GM12891 (cell line): ENCODE results near the gene ITGA1.

ENCODE experiments used
- DNase-seq: peaks from one replicate; pipeline ENCODE4 v3.0.0; 2011; ENCODE audit warnings: low spot score; ENCODE audit not compliant: insufficient read length
- FAIRE-seq: peaks from 2 replicates; lab custom pipeline; 2011; peaks lifted over from hg19 to GRCh38; lab: Jason Lieb, UNC
- PAX5 ChIP-seq: IDR thresholded peaks from 2 replicates; pipeline ENCODE4 v1.6.1; 2011; ENCODE audit warnings: low read length, moderate library complexity, mild to moderate bottlenecking; ENCODE audit not compliant: insufficient read depth, severe bottlenecking
- POLR2A ChIP-seq: IDR thresholded peaks from 2 replicates; pipeline ENCODE4 v1.6.1; 2011; ENCODE audit warnings: low read depth, low read length, control low read depth
- POLR2AphosphoS5 ChIP-seq: IDR thresholded peaks from 2 replicates; pipeline ENCODE4 v1.6.1; 2011; ENCODE audit warnings: low read depth, low read length, control low read depth
- POU2F2 ChIP-seq: IDR thresholded peaks from 2 replicates; pipeline ENCODE4 v1.6.1; 2011; ENCODE audit warnings: low read depth, mild to moderate bottlenecking, control low read depth, low read length, moderate library complexity
- SPI1 ChIP-seq: IDR thresholded peaks from 2 replicates; pipeline ENCODE4 v1.6.1; 2011; ENCODE audit warnings: low read depth, low read length, control low read depth
- TAF1 ChIP-seq: IDR thresholded peaks from 2 replicates; pipeline ENCODE4 v1.6.1; 2011; ENCODE audit warnings: low read depth, low read length, control low read depth

Gene ITGA1

GRCh38 chr5:52887066-52887465, 99.3 kb downstream of the ITGA1 start:
- no peak for DNase-seq
- TF ChIP-seq POLR2A, result no peak
- TF ChIP-seq POU2F2, result no peak
- TF ChIP-seq SPI1, result no peak
- no peak for TF ChIP-seq POLR2AphosphoS5
- TF ChIP-seq PAX5, result no peak
- no peak for TF ChIP-seq TAF1
- FAIRE-seq, result no peak

GRCh38 chr5:52888363-52888762, 100.6 kb downstream of the ITGA1 start:
- DNase-seq (no peak), FAIRE-seq (no peak)
- TF ChIP-seq SPI1 (no peak), POLR2A (no peak), TAF1 (no peak), POLR2AphosphoS5 (no peak), POU2F2 (no peak), PAX5 (no peak)

GRCh38 chr5:52892242-52892878, 104.6 kb downstream of the ITGA1 start:
- no peak for FAIRE-seq
- TF ChIP-seq PAX5, result no peak
- no peak for TF ChIP-seq SPI1
- no peak for TF ChIP-seq TAF1
- no peak for TF ChIP-seq POLR2AphosphoS5
- no peak for TF ChIP-seq POU2F2
- TF ChIP-seq POLR2A, result no peak
- no peak for DNase-seq

- DNase-seq (no peak), FAIRE-seq (no peak)
- TF ChIP-seq POLR2A (no peak), SPI1 (no peak), POU2F2 (no peak), PAX5 (no peak), TAF1 (no peak), POLR2AphosphoS5 (no peak)
Measured at GRCh38 chr5:52893105-52893504, 105.4 kb downstream of the ITGA1 start.

GRCh38 chr5:52893863-52894262, 106.1 kb downstream of the ITGA1 start:
- no peak for FAIRE-seq
- TF ChIP-seq POLR2AphosphoS5, result no peak
- TF ChIP-seq POU2F2, result no peak
- no peak for TF ChIP-seq PAX5
- TF ChIP-seq POLR2A, result no peak
- no peak for TF ChIP-seq SPI1
- TF ChIP-seq TAF1, result no peak
- DNase-seq, result no peak

- FAIRE-seq (no peak), DNase-seq (no peak)
- TF ChIP-seq POU2F2 (no peak), POLR2AphosphoS5 (no peak), PAX5 (no peak), TAF1 (no peak), POLR2A (no peak), SPI1 (no peak)
Measured at GRCh38 chr5:52894451-52894850, 106.7 kb downstream of the ITGA1 start.

GRCh38 chr5:52895075-52895474, 107.4 kb downstream of the ITGA1 start:
- no peak for DNase-seq
- TF ChIP-seq POU2F2, result no peak
- TF ChIP-seq POLR2AphosphoS5, result no peak
- TF ChIP-seq PAX5, result no peak
- TF ChIP-seq SPI1, result no peak
- TF ChIP-seq POLR2A, result no peak
- no peak for TF ChIP-seq TAF1
- FAIRE-seq, result no peak

- no peak for DNase-seq
- TF ChIP-seq POLR2A (no peak), TAF1 (no peak), POLR2AphosphoS5 (no peak), PAX5 (no peak), SPI1 (no peak), POU2F2 (no peak)
- no peak for FAIRE-seq
Measured at GRCh38 chr5:52895572-52896413, 108.1 kb downstream of the ITGA1 start.
